H1 (cell line): ENCODE measurements around the gene PCDH9. TPM values are rescaled to one million over a fixed set of nuclear protein-coding genes. Genes with fewer than 3 reads are reported as not detected.

ENCODE experiments used
- CTCF ChIA-PET: fragments of 300-600 bp; sonication (Branson Sonifier 250); formaldehyde crosslinking; loops from one replicate; lab custom pipeline; 2021; ENCODE audit not compliant: partially characterized antibody; lab: Charles Lee
- POLR2A ChIA-PET: fragments of 300-600 bp; sonication (Branson Sonifier 250); formaldehyde crosslinking; loops from one replicate; lab custom pipeline; 2021; ENCODE audit warnings: inconsistent platforms; ENCODE audit not compliant: partially characterized antibody; lab: Charles Lee
- DNase-seq, 2 experiments: peaks; one replicate each; pipeline versions ENCODE4 v3.0.0 to v3.0.0-alpha.2; 2010 to 2022; ENCODE audit warnings: low spot score in 2 of 2, low read depth in 1 of 2, mixed read lengths in 1 of 2
- FAIRE-seq: peaks from 2 replicates; lab custom pipeline; 2011; peaks lifted over from hg19 to GRCh38; lab: Jason Lieb, UNC
- H2AFZ ChIP-seq: 2 replicates; pipeline ENCODE4 v1.8.1; 2012; ENCODE audit warnings: low read length, inconsistent platforms
- H2AK5ac ChIP-seq: 2 replicates; pipeline ENCODE4 v1.6.1; 2013; ENCODE audit warnings: low read depth, low read length
- H2BK120ac ChIP-seq: replicated peaks from 2 replicates; pipeline ENCODE3; 2013; ENCODE audit warnings: low read depth, low read length, inconsistent platforms
- H2BK12ac ChIP-seq: 2 replicates; pipeline ENCODE4 v1.6.1; 2013; ENCODE audit warnings: low read depth, low read length
- H2BK15ac ChIP-seq: 2 replicates; pipeline ENCODE4 v1.6.1; 2013; ENCODE audit warnings: low read length
- H2BK20ac ChIP-seq: 2 replicates; pipeline ENCODE4 v1.6.1; 2013; ENCODE audit warnings: low read length
- H2BK5ac ChIP-seq: 2 replicates; pipeline ENCODE4 v1.6.1; 2013; ENCODE audit warnings: low read depth, low read length
- H3K14ac ChIP-seq: 2 replicates; pipeline ENCODE4 v1.6.1; 2013; ENCODE audit warnings: inconsistent platforms; ENCODE audit not compliant: insufficient read length
- H3K18ac ChIP-seq: 2 replicates; pipeline ENCODE4 v1.6.1; 2013; ENCODE audit warnings: low read length; ENCODE audit errors: extremely low read depth
- H3K23ac ChIP-seq: 2 replicates; pipeline ENCODE4 v1.6.1; 2013; ENCODE audit warnings: inconsistent platforms; ENCODE audit not compliant: insufficient read length
- H3K23me2 ChIP-seq: 2 replicates; pipeline ENCODE4 v1.6.1; 2013; ENCODE audit warnings: low read depth, low read length
- H3K27ac ChIP-seq: 2 replicates; pipeline ENCODE4 v1.6.1; 2011; ENCODE audit warnings: low read depth, low read length, inconsistent platforms
- H3K27me3 ChIP-seq, 4 experiments: replicated peaks in 1 of 4; 1 replicate in 1 of 4; 2 replicates in 3 of 4; pipeline versions ENCODE4 v1.6.1 to v1.8.1; 2011 to 2013; ENCODE audit warnings: low read length in 3 of 4, mild to moderate bottlenecking in 3 of 4, inconsistent platforms in 2 of 4, mixed read lengths in 2 of 4, moderate library complexity in 1 of 4; ENCODE audit not compliant: control insufficient read depth in 3 of 4, insufficient read depth in 3 of 4; ENCODE audit errors: extremely low read depth in 1 of 4
- H3K36me3 ChIP-seq, 4 experiments: 2 replicates each; pipeline versions ENCODE4 v1.6.1 to v1.8.1; 2011 to 2013; ENCODE audit warnings: mild to moderate bottlenecking in 4 of 4, low read length in 3 of 4, moderate library complexity in 2 of 4, control low read depth in 1 of 4, inconsistent platforms in 1 of 4; ENCODE audit not compliant: insufficient read depth in 4 of 4, control insufficient read depth in 2 of 4
- H3K4ac ChIP-seq: replicated peaks from 2 replicates; pipeline ENCODE3; 2013; ENCODE audit warnings: low read length, low read depth, mixed read lengths, inconsistent platforms; ENCODE audit not compliant: insufficient read length
- H3K4me1 ChIP-seq, 4 experiments: replicated peaks in 1 of 4; 1 replicate in 1 of 4; 2 replicates in 3 of 4; pipeline versions ENCODE4 v1.6.1 to v1.8.1; 2011 to 2013; ENCODE audit warnings: low read length in 3 of 4, inconsistent platforms in 2 of 4, mixed read lengths in 1 of 4; ENCODE audit not compliant: insufficient read depth in 4 of 4, control insufficient read depth in 3 of 4
- H3K4me2 ChIP-seq, 2 experiments: 2 replicates each; pipeline versions ENCODE4 v1.6.1 to v1.8.1; 2011 to 2013; ENCODE audit warnings: low read depth in 2 of 2, low read length in 2 of 2, control low read depth in 1 of 2, inconsistent platforms in 1 of 2, mild to moderate bottlenecking in 1 of 2; ENCODE audit not compliant: insufficient read depth in 1 of 2
- H3K4me3 ChIP-seq, 4 experiments: fragments of 200-600, 300-600 bp in 1 of 4; sonication (generic), shearing (Covaris generic), sonication (Bioruptor Twin) in 1 of 4; 2 replicates each; pipeline versions ENCODE4 v1.5.1 to v1.8.1; 2011 to 2016; ENCODE audit warnings: low read length in 4 of 4, low read depth in 3 of 4, control low read depth in 2 of 4, inconsistent platforms in 2 of 4, mild to moderate bottlenecking in 2 of 4, mixed read lengths in 1 of 4, moderate library complexity in 1 of 4; ENCODE audit not compliant: insufficient read depth in 2 of 4; ENCODE audit errors: extremely low read depth in 1 of 4
- H3K56ac ChIP-seq: replicated peaks from 2 replicates; pipeline ENCODE3; 2013; ENCODE audit warnings: low read depth, mild to moderate bottlenecking, mixed read lengths, low read length, inconsistent platforms; ENCODE audit not compliant: insufficient read length
- H3K79me1 ChIP-seq: 2 replicates; pipeline ENCODE4 v1.6.1; 2013; ENCODE audit warnings: low read depth, low read length, control low read depth
- H3K79me2 ChIP-seq, 2 experiments: 2 replicates each; pipeline versions ENCODE4 v1.6.1 to v1.8.1; 2012 to 2013; ENCODE audit warnings: low read length in 2 of 2, mild to moderate bottlenecking in 2 of 2, inconsistent platforms in 1 of 2; ENCODE audit not compliant: insufficient read depth in 2 of 2, control insufficient read depth in 1 of 2
- H3K9ac ChIP-seq, 4 experiments: replicated peaks in 1 of 4; 1 replicate in 1 of 4; 2 replicates in 3 of 4; pipeline versions ENCODE4 v1.6.1 to v1.8.1; 2011 to 2013; ENCODE audit warnings: low read depth in 3 of 4, low read length in 3 of 4, control low read depth in 2 of 4, mild to moderate bottlenecking in 2 of 4, moderate library complexity in 2 of 4, inconsistent platforms in 1 of 4; ENCODE audit errors: extremely low read depth in 1 of 4
- H3K9me3 ChIP-seq, 2 experiments: 2 replicates each; pipeline versions ENCODE4 v1.6.1 to v1.8.1; 2012 to 2013; ENCODE audit warnings: mild to moderate bottlenecking in 2 of 2, moderate library complexity in 2 of 2, control low read depth in 1 of 2, inconsistent platforms in 1 of 2, low read depth in 1 of 2, low read length in 1 of 2, mixed read lengths in 1 of 2; ENCODE audit not compliant: insufficient read depth in 2 of 2
- H4K20me1 ChIP-seq, 2 experiments: replicated peaks in 1 of 2; 2 replicates each; pipeline versions ENCODE3 to v1.8.1; 2011 to 2013; ENCODE audit warnings: inconsistent platforms in 2 of 2, low read length in 2 of 2, mild to moderate bottlenecking in 1 of 2; ENCODE audit not compliant: insufficient read depth in 2 of 2, control insufficient read depth in 1 of 2
- H4K5ac ChIP-seq: 2 replicates; pipeline ENCODE4 v1.6.1; 2013; ENCODE audit warnings: low read length, low read depth, mixed read lengths, inconsistent platforms; ENCODE audit not compliant: insufficient read length
- H4K8ac ChIP-seq: 2 replicates; pipeline ENCODE4 v1.8.0; 2013; ENCODE audit warnings: mild to moderate bottlenecking, moderate library complexity, low read length, inconsistent platforms; ENCODE audit not compliant: insufficient read depth; ENCODE audit errors: extremely low read depth
- H4K91ac ChIP-seq: replicated peaks from 2 replicates; pipeline ENCODE3; 2013; ENCODE audit warnings: low read length, mixed read lengths, inconsistent platforms; ENCODE audit not compliant: insufficient read length
- BACH1 ChIP-seq: IDR thresholded peaks from 2 replicates; pipeline ENCODE4 v1.6.1; 2012; ENCODE audit warnings: low read length, improper control_type of control experiment
- CTBP2 ChIP-seq: IDR thresholded peaks from 2 replicates; pipeline ENCODE4 v1.7.0; 2011; ENCODE audit warnings: borderline replicate concordance, mild to moderate bottlenecking, moderate library complexity, mixed read lengths, low read length; ENCODE audit not compliant: insufficient read depth, insufficient read length
- CTCF ChIP-seq, 3 experiments: IDR thresholded peaks; 1 replicate in 2 of 3; 2 replicates in 1 of 3; pipeline versions ENCODE4 v1.5.1 to v1.6.1; 2011; ENCODE audit warnings: low read length in 3 of 3, mild to moderate bottlenecking in 3 of 3, inconsistent platforms in 2 of 3, low read depth in 1 of 3, moderate library complexity in 1 of 3; ENCODE audit not compliant: insufficient read depth in 1 of 3; ENCODE audit errors: control extremely low read depth in 1 of 3
- FOSL1 ChIP-seq: IDR thresholded peaks from 2 replicates; pipeline ENCODE4 v1.6.1; 2011; ENCODE audit warnings: mild to moderate bottlenecking, low read depth, low read length, moderate library complexity; ENCODE audit not compliant: insufficient read depth
- HDAC6 ChIP-seq: IDR thresholded peaks from one replicate; pipeline ENCODE4 v1.7.1; 2012; ENCODE audit warnings: low read depth, mild to moderate bottlenecking, inconsistent platforms, low read length, moderate library complexity
- KDM4A ChIP-seq: IDR thresholded peaks from one replicate; pipeline ENCODE4 v1.7.1; 2012; ENCODE audit warnings: low read depth, mild to moderate bottlenecking, moderate library complexity, low read length, inconsistent platforms; ENCODE audit not compliant: severe bottlenecking
- NRF1 ChIP-seq: IDR thresholded peaks from 2 replicates; pipeline ENCODE4 v1.6.1; 2011; ENCODE audit warnings: mild to moderate bottlenecking, low read depth, low read length, improper control_type of control experiment
- POLR2AphosphoS5 ChIP-seq: IDR thresholded peaks from 2 replicates; pipeline ENCODE4 v1.6.1; 2011; ENCODE audit warnings: low read depth, low read length
- RXRA ChIP-seq: IDR thresholded peaks from 2 replicates; pipeline ENCODE4 v1.6.1; 2011; ENCODE audit warnings: low read depth, mild to moderate bottlenecking, low read length, moderate library complexity; ENCODE audit not compliant: insufficient read depth
- SIRT6 ChIP-seq: IDR thresholded peaks from one replicate; pipeline ENCODE4 v1.7.1; 2012; ENCODE audit warnings: low read length, inconsistent platforms
- TAF1 ChIP-seq: IDR thresholded peaks from 2 replicates; pipeline ENCODE4 v1.6.1; 2011; ENCODE audit warnings: mild to moderate bottlenecking, low read depth, low read length
- YY1 ChIP-seq: IDR thresholded peaks from 2 replicates; pipeline ENCODE4 v1.6.1; 2011; ENCODE audit warnings: low read depth, mild to moderate bottlenecking, low read length
- WGBS, 2 experiments: shearing (Covaris generic) in 1 of 2; methylation state at CpG; one replicate each; pipeline versions ENCODE4 v1.1.6 to v1.1.7; 2013 to 2015; ENCODE audit warnings: low lambda C conversion rate in 2 of 2, mixed read lengths in 2 of 2, inconsistent platforms in 1 of 2, low coverage in 1 of 2, missing lambda C conversion rate in 1 of 2; ENCODE audit not compliant: insufficient replicate concordance in 2 of 2, insufficient coverage in 1 of 2, insufficient read length in 1 of 2; ENCODE audit errors: extremely low coverage in 1 of 2, missing lambda C conversion rate in 1 of 2; 5-methylcytosine and 5-hydroxymethylcytosine counted together
- polyA plus RNA-seq, 7 experiments: library from polyadenylated mRNA; depleted of rRNA in 3 of 7; stranded (reverse) in 5 of 7; unstranded in 2 of 7; fragments of >200 nt in 5 of 7; fragments of 200-250 nt in 2 of 7; gene quantifications; 1 replicate in 5 of 7; 2 replicates in 1 of 7; 4 replicates in 1 of 7; pipeline versions ENCODE4 v1.2.1 to v1.2.3, GENCODE V29; 2011 to 2013; ENCODE audit warnings: missing spikeins in 2 of 7, mixed read lengths in 2 of 7
- total RNA-seq: library from RNA; stranded (reverse); fragmentation: NEBNext Ultra II Directional; extraction: Animal tissue kit (Norgen Biotek cat#: 25700); gene quantifications from 2 replicates; pipeline ENCODE4 v1.2.1, GENCODE V29; 2021

PCDH9 gene
- total and polyA plus RNA-seq, 2 of the 8 experiments (the other 6 are each of a cell fraction or from before 2014, with no cell fraction given): 0.12 to 0.60 TPM

GRCh38 chr13:66469745-66470144, 760.4 kb downstream of the PCDH9 start:
- Histone ChIP-seq H3K4me3 (no peak overlapping the region), H2AK5ac (no peak overlapping the region), H3K56ac (no peak overlapping the region), H3K23me2 (no peaks in the 10 kb centered on the region; the same call in 1 of the 2 replicates), H3K36me3 (no peaks in the 10 kb centered on the region), H3K9ac (peak overlapping the region in 1 of 4 experiments; percentile 49; a peak in 1 of 7 replicates), H3K4me2 (no peak overlapping the region), H2AFZ (no peak overlapping the region), H4K20me1 (no peaks in the 10 kb centered on the region), H3K27ac (no peak overlapping the region), H2BK12ac (no peak overlapping the region), H3K79me1 (no peaks in the 10 kb centered on the region), H3K4ac (no peak overlapping the region), H2BK20ac (no peak overlapping the region), H2BK15ac (no peak overlapping the region), H3K18ac (no peak overlapping the region), H3K4me1 (no peaks in the 10 kb centered on the region), H2BK5ac (no peak overlapping the region), H3K9me3 (no peaks in the 10 kb centered on the region), H4K5ac (no peak overlapping the region), H3K79me2 (no peaks in the 10 kb centered on the region), H2BK120ac (no peak overlapping the region), H3K14ac (no peak overlapping the region), H4K91ac (no peak overlapping the region), H3K27me3 (no peaks in the 10 kb centered on the region), H4K8ac (no peak overlapping the region), H3K23ac (no peak overlapping the region)
- CTCF ChIA-PET: interaction anchor here (0.8 to 1.3 kb wide), 3 partner anchors 8 to 118 kb away, joined by 3 to 4 read pairs (median 3); no protein-coding TSS in a partner anchor
- DNase-seq (no peak), FAIRE-seq (no peak)
- WGBS, 2 experiments: 93% methylated on average over 6 of the region's 6 CpGs; no CpG with 5 or more reads in 1 of the 2 experiments
- POLR2A ChIA-PET: no interaction called here
- TF ChIP-seq KDM4A (no peak), SIRT6 (no peak), CTCF (IDR thresholded peaks at IDR 0.05; ENCODE audit: control extremely low read depth in 1 of 3, insufficient read depth in 1 of 3, low read depth in 1 of 3, low read length in 3 of 3) (no peak), FOSL1 (no peak), YY1 (no peak), POLR2AphosphoS5 (no peak), TAF1 (no peak), RXRA (no peak), BACH1 (no peak), HDAC6 (no peak), CTBP2 (no peak), NRF1 (no peak)
